HFF-Myc (cell line): ENCODE data around the gene SPAG16.
A peak's percentile ranks its signal among the peaks of the same experiment; 100 is the strongest.

ENCODE experiments used
- DNase-seq: peaks from one replicate; pipeline ENCODE4 v3.0.0-alpha.2; 2011; ENCODE audit warnings: low read depth; ENCODE audit errors: extremely low read depth
- H3K4me3 ChIP-seq: replicated peaks from 2 replicates; pipeline ENCODE4 v1.5.1; 2011; ENCODE audit warnings: low read depth, mild to moderate bottlenecking, control low read depth, low read length
- CTCF ChIP-seq: IDR thresholded peaks from 2 replicates; pipeline ENCODE4 v1.5.1; 2012; ENCODE audit warnings: mild to moderate bottlenecking, low read depth, low read length, control low read depth; ENCODE audit errors: missing control alignments

SPAG16 gene

GRCh38 chr2:213279971-213280370 is 4.3 kb upstream of the SPAG16 start:
- TF ChIP-seq CTCF: no peak
- H3K4me3 ChIP-seq: no peak overlapping the region
- DNase-seq: no peak

- TF ChIP-seq CTCF: no peak
- DNase-seq: no peak
These were observed 3.1 kb upstream of the SPAG16 start for GRCh38 chr2:213281156-213281555.

GRCh38 chr2:213285404-213285803 is 1.1 kb downstream of the SPAG16 start:
- DNase-seq: no peak
- no peak for TF ChIP-seq CTCF

More at GRCh38 chr2:213281156-213281555, 3.1 kb upstream of the SPAG16 start:
- H3K4me3 ChIP-seq: no peak overlapping the region

GRCh38 chr2:213286161-213286560 is 1.9 kb downstream of the SPAG16 start:
- no peak for TF ChIP-seq CTCF
- DNase-seq: no peak
- H3K4me3 ChIP-seq: no peak overlapping the region

More at GRCh38 chr2:213285404-213285803, 1.1 kb downstream of the SPAG16 start:
- H3K4me3 ChIP-seq: peak overlapping the region; percentile 76; the same call in 1 of the 2 replicates

- no peak for TF ChIP-seq CTCF
- DNase-seq: no peak
- no peak overlapping the region for H3K4me3 ChIP-seq
These were observed 4.8 kb downstream of the SPAG16 start for GRCh38 chr2:213288913-213289700.

GRCh38 chr2:213290501-213290900 is 6.2 kb downstream of the SPAG16 start:
- DNase-seq: no peak
- TF ChIP-seq CTCF: no peak
- no peak overlapping the region for H3K4me3 ChIP-seq
